Measurements from ENCODE around the gene BZW2. TPM values are rescaled to one million over a fixed set of nuclear protein-coding genes. Genes with fewer than 3 reads are reported as not detected.

BZW2 gene
- total and polyA plus RNA-seq, 2 of the 13 experiments (the other 11 are each of a cell fraction or from before 2014, with no cell fraction given) = 21.8 to 95.2 TPM

- Histone ChIP-seq H3K4me1 (ENCODE audit: insufficient read depth, low read length) (peaks cover 11% of the 10 kb centered on the region), H3K9ac (ENCODE audit: insufficient read depth, low read depth, low read length) (no peak overlapping the region), H2AFZ (ENCODE audit: low read length) (no peak overlapping the region), H3K4me2 (ENCODE audit: low read depth, low read length) (no peak overlapping the region), H3K36me3 (replicated peaks in 1 of 2; ENCODE audit: control insufficient read depth in 1 of 2, insufficient read depth in 2 of 2, low read length in 2 of 2) (peaks cover 3 to 28% of the 10 kb centered on the region in 2 experiments), H3K9me3 (ENCODE audit: low read length) (no peaks in the 10 kb centered on the region), H3K79me2 (ENCODE audit: insufficient read depth, low read length) (no peaks in the 10 kb centered on the region), H4K20me1 (ENCODE audit: insufficient read depth, low read length) (no peaks in the 10 kb centered on the region), H3K27ac (ENCODE audit: extremely low read length, insufficient read depth, low read length) (no peak overlapping the region), H3K4me3 (replicated peaks in 1 of 3; ENCODE audit: insufficient read depth in 1 of 3, low read depth in 2 of 3, low read length in 3 of 3) (no peak overlapping the region), H3K27me3 (ENCODE audit: control insufficient read depth in 1 of 2, insufficient read depth in 2 of 2, low read length in 2 of 2) (no peaks in the 10 kb centered on the region)
- 98% methylated on average over 3 of the region's 3 CpGs for WGBS (ENCODE audit: low lambda C conversion rate)
- ATAC-seq (no peak), DNase-seq (ENCODE audit: low spot score) (no peak), FAIRE-seq (no peak)
- intact Hi-C loops (cut with micrococcal nuclease; ENCODE audit: unreplicated experiment) (no loop called here), in situ Hi-C loops (cut with HindIII; ENCODE audit: extremely low pct_ligation_motif_present, low pct_unique_long_range_greater_than_20kb) (no loop called here)
- POLR2A ChIA-PET = no interaction called here
- BruUV-seq (replicated peaks) = no TSS peak
- TF ChIP-seq SRSF4 (IDR thresholded peaks at IDR 0.05; ENCODE audit: low read depth, low read length, poor library complexity, severe bottlenecking) (no peak), TRAFD1 (CRISPR knock-in tag; IDR thresholded peaks at IDR 0.05; ENCODE audit: borderline replicate concordance) (no peak), ZNF768 (CRISPR knock-in tag; IDR thresholded peaks at IDR 0.05) (no peak), ZBTB42 (CRISPR knock-in tag; IDR thresholded peaks at IDR 0.05) (no peak), IRF2 (CRISPR knock-in tag; IDR thresholded peaks at IDR 0.05) (no peak), GFI1 (CRISPR knock-in tag; IDR thresholded peaks at IDR 0.05; ENCODE audit: borderline replicate concordance) (no peak), ZNF660 (CRISPR knock-in tag; IDR thresholded peaks at IDR 0.05; ENCODE audit: borderline replicate concordance, low read depth) (no peak), ZNF276 (CRISPR knock-in tag; IDR thresholded peaks at IDR 0.05; ENCODE audit: low read depth) (no peak)
- TF ChIP-seq, protein P1, sequence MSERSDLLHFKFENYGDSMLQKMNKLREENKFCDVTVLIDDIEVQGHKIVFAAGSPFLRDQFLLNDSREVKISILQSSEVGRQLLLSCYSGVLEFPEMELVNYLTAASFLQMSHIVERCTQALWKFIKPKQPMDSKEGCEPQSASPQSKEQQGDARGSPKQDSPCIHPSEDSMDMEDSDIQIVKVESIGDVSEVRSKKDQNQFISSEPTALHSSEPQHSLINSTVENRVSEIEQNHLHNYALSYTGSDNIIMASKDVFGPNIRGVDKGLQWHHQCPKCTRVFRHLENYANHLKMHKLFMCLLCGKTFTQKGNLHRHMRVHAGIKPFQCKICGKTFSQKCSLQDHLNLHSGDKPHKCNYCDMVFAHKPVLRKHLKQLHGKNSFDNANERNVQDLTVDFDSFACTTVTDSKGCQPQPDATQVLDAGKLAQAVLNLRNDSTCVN (CRISPR knock-in tag; IDR thresholded peaks at IDR 0.05; ENCODE audit: borderline replicate concordance) = no peak
- CTCF ChIA-PET (ENCODE audit: low intra/inter-chr PET ratio, low total read pairs) = no interaction called here
Measured at GRCh38 chr7:16606704-16607103, 39.3 kb upstream of the BZW2 start.
